DND-41 (cell line): Measurements from ENCODE around the gene PEA15.

Source experiments
- CTCF ChIP-seq: IDR thresholded peaks from 2 replicates; pipeline ENCODE4 v1.5.1; 2012; ENCODE audit warnings: borderline replicate concordance, low read length, moderate library complexity, mild to moderate bottlenecking; ENCODE audit not compliant: poor library complexity, severe bottlenecking; ENCODE audit errors: extremely low read depth
- EZH2 ChIP-seq: IDR thresholded peaks from 3 replicates; pipeline ENCODE4 v1.6.1; 2012; ENCODE audit warnings: borderline replicate concordance, low read depth, mild to moderate bottlenecking, moderate library complexity, low read length, inconsistent platforms; ENCODE audit not compliant: severe bottlenecking

- TF ChIP-seq CTCF (no peak), EZH2 (no peak)
These were observed 56.3 kb downstream of the PEA15 start for GRCh38 chr1:160261556-160261892.
